ENCODE data around the gene FGD4.

FGD4 gene

DNA sequence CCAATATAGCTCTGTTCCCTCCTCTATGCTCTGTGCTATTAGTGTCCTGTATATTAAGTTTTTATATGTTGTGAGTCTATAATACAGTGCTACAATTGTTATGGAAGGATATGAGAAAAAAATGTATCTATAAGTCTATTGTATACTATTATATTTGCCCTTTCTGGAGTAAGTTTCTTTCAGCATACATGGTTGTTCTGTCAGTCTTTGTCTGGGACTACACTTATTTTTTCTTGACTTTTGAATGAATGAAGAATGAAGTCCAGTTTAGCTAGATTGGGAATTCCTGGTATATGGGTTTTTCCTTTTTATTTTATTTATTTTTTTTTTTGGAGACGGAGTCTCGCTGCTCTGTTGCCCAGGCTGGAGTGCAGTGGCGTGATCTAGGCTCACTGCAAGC lies 203.7 kb downstream of the FGD4 start:
- no peak for DNase-seq (ENCODE audit: low read depth in 3 of 3, low spot score in 1 of 3)

DNA sequence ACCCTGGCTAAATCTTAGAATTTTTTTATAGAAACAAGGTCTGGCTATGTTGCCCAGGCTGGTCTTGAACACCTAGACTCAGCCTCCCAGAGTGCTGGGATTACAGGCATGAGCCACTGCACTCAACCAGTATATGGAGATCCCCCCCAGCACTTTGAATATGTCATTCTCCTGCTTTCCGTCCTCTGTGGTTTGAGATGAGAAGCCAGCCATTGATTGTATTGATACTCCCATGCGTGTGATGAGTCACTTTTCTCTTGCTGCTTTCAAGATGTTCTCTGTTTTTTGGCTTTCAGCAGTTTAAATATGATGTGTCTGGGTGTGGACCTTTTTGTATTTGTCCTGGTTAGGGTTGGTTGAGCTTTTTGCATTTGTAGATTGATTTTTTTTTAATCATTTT lies 204.5 kb downstream of the FGD4 start:
- DNase-seq (ENCODE audit: low read depth in 3 of 3, low spot score in 1 of 3): no peak

DNA sequence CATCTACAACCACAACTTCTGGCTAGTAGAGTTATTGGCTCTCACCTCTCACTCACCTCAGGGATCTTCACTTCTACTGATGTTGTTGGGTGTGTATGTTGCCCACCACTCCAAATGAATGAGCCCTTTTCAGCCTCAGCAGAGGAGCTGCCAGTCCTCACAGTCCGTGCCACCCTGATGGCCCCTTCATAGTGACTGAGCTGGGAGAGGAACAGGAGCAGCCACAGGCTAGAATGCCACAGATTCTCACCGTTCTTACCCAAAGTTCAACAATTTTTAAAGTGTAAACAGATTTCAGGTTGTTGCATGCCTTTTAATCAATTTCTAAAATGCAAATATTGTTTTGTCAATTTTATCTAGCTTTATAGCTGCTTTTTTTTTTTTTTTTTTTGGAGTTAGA lies 205.2 kb downstream of the FGD4 start:
- DNase-seq (ENCODE audit: low read depth in 3 of 3, low spot score in 1 of 3): no peak

DNA sequence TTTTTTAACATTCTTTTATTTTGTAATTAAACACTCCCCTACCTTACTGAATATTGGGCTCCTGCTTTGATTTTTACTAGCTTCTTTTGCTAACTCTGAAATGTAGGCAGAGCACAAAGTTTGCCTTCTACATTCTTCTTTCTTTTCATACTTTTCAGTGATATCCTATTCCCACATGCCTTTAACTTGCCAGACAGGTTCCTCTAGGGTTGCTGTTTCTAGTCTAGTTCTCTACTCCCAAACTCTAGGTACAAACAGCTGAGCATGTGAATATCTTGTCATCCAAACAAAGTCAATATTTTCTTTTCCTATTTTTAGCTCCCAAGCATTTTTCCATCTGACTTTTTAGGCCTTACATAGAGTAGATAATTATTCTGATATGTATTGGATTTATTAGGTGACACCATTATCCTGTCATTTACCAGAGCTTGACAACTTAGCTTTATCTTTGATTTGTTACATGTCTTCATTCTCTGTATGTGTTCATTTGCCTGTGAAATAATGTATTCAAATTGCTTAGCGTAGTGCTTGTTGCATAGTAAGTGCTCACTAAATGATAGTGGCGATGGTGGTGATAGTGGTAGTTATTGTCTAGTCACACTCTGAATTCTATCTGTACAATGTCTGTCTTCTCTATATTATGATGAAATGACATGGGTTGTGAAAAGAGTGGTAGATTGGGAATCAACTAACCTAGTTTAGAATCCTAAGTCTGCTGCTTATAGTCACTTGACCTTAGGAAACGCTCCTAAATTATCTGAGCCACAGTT lies 206.2 kb downstream of the FGD4 start:
- DNase-seq (ENCODE audit: low read depth in 3 of 3, low spot score in 1 of 3): no peak

DNA sequence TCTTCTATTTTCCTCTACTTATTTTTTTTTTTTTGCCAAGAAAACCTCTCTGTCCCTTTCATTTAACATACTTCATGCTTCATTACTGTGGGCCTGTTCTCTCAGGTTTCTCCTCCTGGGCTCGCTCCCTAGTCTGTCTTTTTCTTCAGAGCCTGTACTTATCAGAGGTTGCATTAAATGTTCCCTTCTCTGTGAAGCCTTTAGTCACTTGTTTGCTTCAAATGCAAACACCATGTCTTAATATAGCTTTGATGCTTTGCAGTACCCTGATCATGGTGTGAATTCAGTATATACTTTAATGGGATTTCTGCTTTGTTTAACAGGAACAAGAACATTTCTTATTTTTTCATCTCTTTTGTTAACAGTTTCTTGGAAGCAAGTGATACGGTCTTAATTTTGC lies 207.1 kb downstream of the FGD4 start:
- DNase-seq (ENCODE audit: low read depth in 3 of 3, low spot score in 1 of 3): no peak

DNA sequence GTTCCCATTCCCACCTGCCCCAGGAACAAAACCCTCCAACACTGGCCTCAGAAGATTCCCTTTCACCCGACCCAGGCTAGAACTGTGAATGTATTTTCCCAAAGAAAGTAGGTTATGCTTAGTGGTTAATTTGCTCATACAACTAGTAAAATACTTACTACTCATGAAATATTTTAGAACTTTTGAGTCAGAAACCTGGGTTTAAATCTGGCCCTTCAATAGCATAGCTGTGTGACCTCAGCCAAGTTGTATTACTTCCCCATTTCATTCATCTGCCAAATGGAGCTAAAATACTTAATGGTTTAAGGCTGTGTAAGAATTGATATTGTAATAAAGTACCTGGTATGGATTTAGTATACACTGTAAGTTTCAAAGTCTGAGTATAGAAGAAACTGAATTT lies 210.6 kb downstream of the FGD4 start:
- no peak for DNase-seq (ENCODE audit: low read depth in 3 of 3, low spot score in 1 of 3)

DNA sequence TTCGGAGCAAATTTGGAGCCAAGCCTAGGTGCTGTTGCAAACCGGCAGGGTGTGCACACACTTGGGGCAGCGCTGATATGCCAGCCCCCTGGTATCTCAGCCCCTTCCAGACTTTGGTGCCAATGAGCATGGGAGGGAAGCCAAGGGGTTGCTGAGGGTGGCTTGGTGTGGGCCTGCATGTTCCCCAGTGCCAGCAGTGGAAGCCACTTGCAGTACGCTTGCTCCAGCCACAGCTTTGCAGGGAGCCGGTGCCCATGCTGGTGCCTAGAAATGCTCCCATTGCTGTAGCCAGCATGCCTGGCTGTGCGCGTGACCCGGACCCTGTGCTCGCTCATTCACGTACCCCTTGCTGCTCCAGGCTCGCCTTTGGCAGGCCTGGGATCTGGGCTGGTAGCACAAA lies 212.6 kb downstream of the FGD4 start:
- no peak for DNase-seq (ENCODE audit: low read depth in 3 of 3, low spot score in 1 of 3)

DNA sequence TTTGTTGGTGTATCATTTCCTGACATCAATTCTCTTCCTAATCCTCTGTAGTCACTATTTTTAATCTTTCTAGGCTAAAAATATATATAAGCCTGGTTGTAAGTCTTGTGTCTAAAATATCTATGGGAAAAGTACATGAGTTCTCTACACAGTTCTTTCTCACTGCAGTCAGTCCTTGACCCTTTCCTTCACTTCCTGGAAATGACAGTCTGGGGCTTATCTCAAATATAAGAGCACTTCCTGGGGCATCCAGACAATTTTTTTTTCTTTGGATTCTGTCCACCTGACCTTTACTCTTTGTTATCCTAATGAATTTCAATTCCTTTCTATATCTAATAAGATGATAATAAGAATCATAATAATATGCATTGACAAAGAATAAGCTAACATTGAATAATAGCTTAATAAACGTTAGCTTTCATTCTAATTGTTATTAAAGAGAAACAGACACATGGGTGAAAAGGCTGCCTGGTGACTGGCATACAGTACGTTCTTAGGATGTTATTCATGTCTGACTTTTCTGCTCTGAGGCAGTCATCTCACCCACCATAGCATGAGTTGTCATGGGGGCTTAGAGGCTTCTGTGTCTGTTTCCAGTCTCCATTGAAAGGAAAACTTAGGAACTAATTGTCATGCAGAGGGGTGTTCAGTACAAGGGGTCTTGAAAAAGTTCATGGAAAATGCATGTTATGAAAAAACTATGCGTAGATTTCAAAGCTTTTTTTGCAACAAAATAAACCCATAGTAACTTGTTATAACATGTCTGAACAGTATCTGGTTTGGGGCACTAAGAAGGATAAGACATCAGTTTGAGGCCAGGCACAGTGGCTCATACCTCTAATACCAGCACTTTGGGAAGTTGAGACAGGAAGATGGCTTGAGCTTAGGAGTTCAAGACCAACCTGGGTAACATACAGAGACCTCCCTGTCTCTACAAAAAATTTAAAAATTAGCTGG lies 213.6 kb downstream of the FGD4 start:
- no peak for DNase-seq (ENCODE audit: low read depth in 3 of 3, low spot score in 1 of 3)

DNA sequence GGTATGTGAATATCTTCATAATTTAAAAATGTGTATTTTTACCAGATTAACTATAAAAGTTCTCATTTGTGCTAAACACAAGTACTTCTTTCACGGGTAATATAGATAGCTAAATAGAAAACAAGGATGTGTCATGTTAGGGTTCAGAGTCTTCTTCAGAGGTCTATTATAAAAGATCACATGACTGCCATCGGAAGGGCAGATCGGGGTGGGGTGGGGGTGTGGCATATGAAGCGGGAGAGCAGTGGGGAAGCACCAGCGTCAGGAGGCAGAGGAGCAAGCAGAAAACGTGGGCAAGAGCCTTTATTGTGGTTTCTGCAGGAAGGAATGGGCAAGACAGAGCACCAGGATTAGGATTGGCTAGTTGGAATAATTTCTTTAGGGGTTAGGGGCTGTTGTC lies 216.1 kb downstream of the FGD4 start:
- no peak for DNase-seq (ENCODE audit: low read depth in 3 of 3, low spot score in 1 of 3)

DNA sequence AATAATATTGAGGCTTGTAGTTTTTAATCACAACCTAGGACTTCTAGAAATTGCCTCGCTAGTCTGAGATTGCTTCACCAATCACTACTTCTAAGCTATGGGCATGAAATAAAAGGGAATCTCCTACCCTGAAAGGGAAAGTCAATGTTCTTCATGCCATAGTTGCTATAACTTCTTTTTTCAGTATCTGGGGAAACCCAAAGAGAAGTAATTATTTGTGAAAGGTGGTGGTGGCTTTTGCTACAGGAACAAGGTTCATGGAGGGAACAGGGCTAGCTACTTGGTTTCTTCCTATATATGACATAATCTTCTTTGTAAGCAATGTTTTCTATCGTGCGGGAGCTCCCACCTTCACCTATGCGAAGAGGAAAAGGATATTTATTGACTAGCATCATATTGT lies 218.2 kb downstream of the FGD4 start:
- DNase-seq (ENCODE audit: low read depth in 3 of 3, low spot score in 1 of 3): no peak

DNA sequence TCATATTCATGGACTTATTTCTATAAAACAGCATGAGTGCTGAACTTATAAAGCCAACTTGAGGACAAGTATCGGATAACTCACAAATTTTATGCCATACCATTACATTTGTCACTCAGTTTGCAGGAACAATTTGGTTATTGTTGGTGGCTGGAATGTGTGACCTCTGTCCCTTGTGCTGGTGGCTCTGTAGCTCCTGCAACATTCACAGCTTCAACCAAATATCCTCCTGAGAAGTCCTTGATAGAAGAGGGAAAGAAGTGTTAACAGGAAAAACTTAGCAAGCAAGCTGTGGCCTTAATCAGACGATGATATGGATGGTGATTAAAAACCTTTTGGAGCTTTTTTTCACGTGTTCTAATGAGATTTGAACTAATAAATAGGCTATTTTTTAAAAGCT lies 218.8 kb downstream of the FGD4 start:
- no peak for DNase-seq (ENCODE audit: low read depth in 3 of 3, low spot score in 1 of 3)

DNA sequence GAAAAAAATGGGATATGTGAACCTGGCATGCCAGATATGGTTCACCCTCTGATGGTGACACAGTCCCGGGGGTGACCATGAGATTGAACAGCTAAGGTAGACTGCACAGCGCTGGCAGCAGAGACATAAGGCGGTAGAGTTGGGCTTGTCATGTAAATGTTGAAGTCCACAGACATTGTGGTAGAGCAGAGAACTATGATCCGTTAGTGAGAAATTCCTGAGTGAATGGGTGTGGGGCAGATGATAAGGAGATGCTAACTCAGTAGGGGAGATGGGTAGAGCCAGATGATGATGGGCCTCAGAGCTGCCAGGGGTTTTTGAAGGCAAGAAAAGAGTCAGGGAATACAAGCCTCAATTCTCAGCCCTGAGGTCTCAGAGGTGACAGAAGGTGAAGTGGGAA lies 228.6 kb downstream of the FGD4 start:
- DNase-seq (ENCODE audit: low read depth in 3 of 3, low spot score in 1 of 3): no peak

DNA sequence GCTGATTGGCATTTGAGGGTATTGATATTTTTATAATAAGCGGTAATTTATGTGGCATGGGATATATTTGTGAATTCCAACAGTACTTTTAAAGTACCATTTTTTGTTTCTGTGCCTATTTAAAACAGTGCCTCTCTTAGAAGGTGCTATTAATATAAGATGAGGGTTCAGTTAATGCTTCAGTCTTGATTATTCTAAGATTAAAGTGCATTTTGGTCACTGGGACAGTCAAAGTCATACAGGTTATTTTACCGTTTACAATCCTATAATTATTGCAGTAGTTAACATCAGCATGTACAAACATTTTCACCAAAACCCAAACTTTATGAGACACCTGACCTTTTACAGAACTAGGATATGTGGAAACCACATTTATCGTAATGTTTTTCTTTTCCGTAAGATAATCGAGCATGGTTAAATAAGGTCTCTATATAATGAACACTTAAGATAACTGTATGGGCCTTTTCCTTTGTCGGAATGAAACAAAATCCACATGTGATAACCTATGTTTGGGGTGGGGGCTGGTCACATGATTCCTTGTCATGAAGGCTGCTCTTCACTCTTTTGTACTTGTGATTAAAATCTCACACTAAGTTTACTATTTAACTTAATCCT lies 242.0 kb downstream of the FGD4 start:
- no peak for DNase-seq (ENCODE audit: low read depth in 3 of 3, low spot score in 1 of 3)

DNA sequence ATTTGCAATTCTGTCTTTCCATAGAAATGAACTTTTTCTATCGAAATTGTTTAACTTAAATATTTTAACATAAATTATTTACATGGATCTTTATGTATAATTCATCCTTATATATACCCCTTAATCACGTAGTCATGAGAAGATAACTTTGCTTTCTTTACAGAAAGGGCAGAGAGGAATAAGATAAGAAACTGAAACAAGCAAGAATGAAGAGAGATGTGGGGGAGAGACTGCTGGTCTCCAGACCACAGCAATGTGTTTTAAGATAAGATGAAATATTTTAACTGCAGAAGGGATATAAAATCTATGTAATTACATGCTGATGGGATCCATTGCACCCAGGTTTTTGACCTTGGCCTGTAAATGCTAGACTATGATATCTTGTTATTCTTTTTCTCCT lies 245.1 kb downstream of the FGD4 start:
- no peak for DNase-seq (ENCODE audit: low read depth in 3 of 3, low spot score in 1 of 3)

DNA sequence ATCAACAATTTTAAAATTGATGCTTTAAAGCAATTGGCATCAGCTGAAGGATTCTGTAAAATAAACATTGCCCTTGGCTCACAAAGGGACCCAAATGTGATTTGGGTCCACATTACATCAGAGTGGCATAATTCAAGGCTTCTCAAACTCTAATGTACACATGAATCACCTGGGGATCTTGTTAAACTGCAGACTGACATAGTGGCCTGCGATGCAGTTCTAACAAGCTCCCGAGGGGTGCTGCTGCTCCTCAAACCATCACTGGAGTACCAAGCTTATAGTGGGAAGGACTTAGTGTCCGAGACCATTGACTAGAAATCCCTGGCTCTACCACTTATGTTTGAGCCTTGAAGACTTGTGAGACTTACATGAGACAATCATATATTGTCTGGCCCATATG lies 247.9 kb downstream of the FGD4 start:
- DNase-seq (ENCODE audit: low read depth in 3 of 3, low spot score in 1 of 3): no peak

DNA sequence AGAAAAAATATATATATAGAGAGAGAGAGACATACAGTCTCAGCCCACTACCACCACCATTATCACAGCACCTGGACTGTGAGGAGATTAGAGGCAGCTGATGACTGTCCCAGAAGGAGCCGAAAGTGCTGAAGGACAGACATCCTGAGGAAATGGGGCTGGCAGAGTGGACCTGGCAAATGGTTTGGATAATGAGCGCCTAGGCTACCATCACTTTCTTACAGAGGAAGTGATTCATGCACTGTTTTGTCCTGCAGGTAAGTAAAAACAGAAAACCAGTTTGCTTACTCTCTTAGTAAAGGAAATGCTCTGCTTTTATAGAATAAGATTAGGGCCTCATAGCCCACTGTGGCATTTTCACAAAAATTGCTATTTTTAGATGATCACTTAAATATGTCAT lies 251.2 kb downstream of the FGD4 start:
- DNase-seq (ENCODE audit: low read depth in 3 of 3, low spot score in 1 of 3): no peak

DNA sequence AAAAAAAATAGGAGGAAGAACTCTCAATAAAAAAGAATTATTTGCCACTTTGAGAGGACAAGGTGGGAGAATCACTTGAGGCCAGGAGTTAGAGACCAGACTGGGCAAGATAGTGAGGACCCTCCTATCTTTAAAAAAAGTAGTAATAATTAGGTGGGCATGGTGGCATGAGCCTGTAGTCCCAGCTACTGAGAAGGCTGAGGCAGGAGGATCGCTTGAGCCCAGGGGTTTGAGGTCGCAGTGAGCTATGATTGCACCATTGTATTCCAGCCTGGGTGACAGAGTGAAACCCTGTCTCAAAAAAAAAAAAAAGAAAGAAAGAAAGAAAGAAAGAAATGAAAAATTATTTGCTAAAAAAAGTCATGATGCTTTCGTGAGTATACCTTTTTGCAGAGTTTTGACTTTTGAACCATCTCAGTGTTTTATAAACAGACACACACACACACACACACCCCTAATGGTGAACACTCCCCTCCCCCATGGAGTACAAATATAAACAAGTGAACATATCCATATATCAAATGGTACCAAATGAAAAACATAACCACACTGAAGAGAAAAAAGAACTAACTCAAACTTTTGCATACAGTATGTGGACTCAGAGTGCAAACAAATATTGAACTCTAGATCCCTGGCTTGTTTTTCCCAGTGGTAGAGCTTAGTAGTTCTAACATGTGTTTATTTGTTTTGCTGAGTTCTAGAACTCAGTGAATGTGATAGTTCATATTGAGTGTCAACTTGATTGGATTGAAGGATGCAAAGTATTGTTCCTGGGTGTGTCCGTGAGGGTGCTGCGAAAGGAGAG lies 252.0 kb downstream of the FGD4 start:
- DNase-seq (ENCODE audit: low read depth in 3 of 3, low spot score in 1 of 3): no peak

DNA sequence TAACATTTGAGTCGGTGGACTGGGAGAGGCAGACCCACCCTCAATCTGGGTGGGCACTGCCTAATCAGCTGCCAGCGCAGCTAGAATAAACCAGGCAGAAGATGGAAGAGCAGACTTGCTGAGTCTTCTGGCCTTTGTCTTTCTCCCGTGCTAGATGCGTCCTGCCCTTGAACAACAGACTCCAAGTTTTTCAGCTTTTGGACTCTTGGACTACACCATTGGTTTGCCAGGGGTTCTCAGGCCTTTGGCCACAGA lies 252.5 kb downstream of the FGD4 start:
- no peak for DNase-seq (ENCODE audit: low read depth in 3 of 3, low spot score in 1 of 3)

DNA sequence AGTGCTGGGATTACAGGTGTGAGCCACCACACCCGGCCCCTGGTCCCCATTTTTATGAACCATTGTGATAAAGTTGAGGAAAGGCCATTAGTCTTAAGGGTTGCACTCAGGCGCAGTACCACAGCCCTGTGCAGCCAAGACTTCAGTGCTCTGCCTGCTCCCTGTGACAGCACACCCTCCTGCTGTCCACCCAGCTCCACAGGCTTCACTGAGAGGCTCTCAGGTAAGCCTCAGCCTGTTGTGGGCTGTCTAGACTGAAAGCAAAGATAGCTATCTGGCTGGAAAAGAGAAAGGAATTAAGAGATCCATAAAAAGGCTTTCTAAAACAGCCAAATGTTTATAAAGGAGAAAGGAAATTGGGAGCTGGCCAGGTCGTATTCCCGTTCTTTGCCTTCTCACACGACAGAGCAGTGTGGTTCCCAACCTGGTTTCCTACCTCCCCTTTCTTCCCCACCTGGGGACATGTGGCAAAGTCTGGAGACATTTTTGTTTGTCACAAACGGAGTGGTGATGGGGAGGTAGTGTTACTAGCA lies 260.6 kb downstream of the FGD4 start:
- DNase-seq (ENCODE audit: low read depth in 3 of 3, low spot score in 1 of 3): no peak

DNA sequence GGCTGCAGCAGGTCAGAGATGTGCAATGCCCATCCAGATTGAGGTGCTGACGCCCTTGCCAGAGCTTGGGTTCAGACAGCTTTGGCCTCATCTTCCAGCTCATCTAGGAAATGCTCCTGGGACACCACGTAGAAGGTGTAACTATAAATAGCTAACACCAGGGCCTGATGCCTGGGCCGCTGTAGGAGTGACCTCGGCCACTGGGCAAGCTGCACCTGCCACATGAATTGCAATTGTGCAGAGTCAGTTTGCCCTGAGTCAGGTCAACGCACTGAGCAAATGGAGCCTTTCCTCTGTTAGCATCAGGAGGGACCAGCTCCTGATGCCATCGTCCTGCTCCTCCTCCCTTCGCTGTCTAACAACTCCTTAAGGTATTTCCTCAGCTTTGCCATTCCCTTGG lies 262.3 kb downstream of the FGD4 start:
- no peak for DNase-seq (ENCODE audit: low read depth in 3 of 3, low spot score in 1 of 3)

DNA sequence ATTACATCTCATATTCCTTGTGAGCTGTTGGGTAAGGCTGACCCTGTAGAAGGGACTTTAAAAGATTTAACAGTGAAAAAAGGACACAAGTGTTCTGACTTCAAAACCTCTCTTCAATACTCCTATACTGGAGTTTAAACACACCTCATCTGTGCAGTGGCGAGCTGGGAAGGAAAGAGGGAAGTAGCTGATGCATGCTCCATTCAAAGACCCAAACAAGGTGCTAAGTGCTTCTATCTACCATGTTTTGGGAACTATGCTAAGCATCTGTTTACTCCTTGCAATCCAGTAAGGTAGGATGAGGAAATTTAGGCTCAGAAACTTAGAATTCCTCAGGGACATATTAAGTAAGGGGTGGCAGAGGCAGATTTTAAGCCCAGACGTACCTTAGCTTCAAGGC lies 263.3 kb downstream of the FGD4 start:
- no peak for DNase-seq (ENCODE audit: low read depth in 3 of 3, low spot score in 1 of 3)
